Activated CD4-positive, alpha-beta T cell treated with anti-CD3 and anti-CD28 coated beads for 36 hours (primary cell): ENCODE data around the gene TTLL12. TPM values are rescaled to one million over a fixed set of nuclear protein-coding genes. Genes with fewer than 3 reads are reported as not detected.

Experiments
- ATAC-seq: fragments of 200-7000 bp; cut with Tn5 transposase; one replicate; pipeline ENCODE4 v1.10.0; 2021; ENCODE audit warnings: mild to moderate bottlenecking, moderate library complexity
- CTCF ChIA-PET: fragments of 350-600 bp; sonication (Branson Sonifier 250); formaldehyde crosslinking; loops from one replicate; lab custom pipeline; 2021; ENCODE audit warnings: antibody characterized with exemption; lab: Charles Lee
- POLR2A ChIA-PET: fragments of 350-600 bp; sonication (Branson Sonifier 250); formaldehyde crosslinking; loops from one replicate; lab custom pipeline; 2021; ENCODE audit warnings: antibody characterized with exemption, inconsistent platforms; lab: Charles Lee
- DNase-seq: peaks from one replicate; pipeline ENCODE4 v3.0.0-alpha.2; 2020
- H3K27ac Mint-ChIP-seq: one replicate; pipeline ENCODE4 v1.8.0; 2021; ENCODE audit warnings: mixed read lengths
- H3K27me3 Mint-ChIP-seq: one replicate; pipeline ENCODE4 v1.8.0; 2021; ENCODE audit warnings: mixed read lengths
- H3K36me3 Mint-ChIP-seq: one replicate; pipeline ENCODE4 v1.8.0; 2021; ENCODE audit warnings: low read depth, mixed read lengths
- H3K4me1 Mint-ChIP-seq: one replicate; pipeline ENCODE4 v1.8.0; 2021; ENCODE audit warnings: mixed read lengths
- H3K4me3 Mint-ChIP-seq: one replicate; pipeline ENCODE4 v1.8.0; 2021; ENCODE audit warnings: mild to moderate bottlenecking, moderate library complexity, mixed read lengths
- H3K9me3 Mint-ChIP-seq: one replicate; pipeline ENCODE4 v1.8.0; 2021; ENCODE audit warnings: low read depth, mixed read lengths
- intact Hi-C, 2 experiments: fragments of 100-400 bp; cut with DNase I in 1 of 2; cut with micrococcal nuclease in 1 of 2; formaldehyde crosslinking; loops; one replicate each; pipeline versions ENCODE4 v1.14.2 to v1.15.1; 2022 to 2024; cut with DNase I, micrococcal nuclease
- total RNA-seq, 2 experiments: library from RNA; stranded (reverse); gene quantifications; one replicate each; pipeline ENCODE4 v1.2.3, GENCODE V29; 2021

TTLL12 gene
- total RNA-seq, 2 experiments from 2014 or later, result 75.8 to 85.2 TPM

DNA sequence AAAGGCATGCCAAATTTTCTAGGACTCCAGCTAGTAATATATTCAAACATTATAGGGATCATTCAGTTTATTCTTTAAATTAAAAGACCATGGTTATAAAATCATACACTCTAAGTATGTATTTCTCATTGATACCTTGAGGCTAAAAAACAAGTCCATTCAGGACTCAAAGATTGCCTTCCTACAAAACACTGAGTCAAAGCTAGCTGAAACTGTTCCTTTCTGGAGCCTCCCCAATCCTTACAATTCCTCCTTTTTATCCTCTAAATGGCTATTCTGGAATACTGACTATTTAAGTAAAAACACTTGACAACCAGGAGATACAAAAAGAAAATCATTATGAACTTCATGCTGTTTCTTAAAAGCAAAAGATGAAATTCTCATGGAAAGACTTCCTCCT is 4.9 kb upstream of the TTLL12 start:
- ChIA-PET CTCF (interaction anchor here (0.6 kb wide), 1 partner anchor 374 kb away, joined by 3 read pairs; no protein-coding TSS in a partner anchor), POLR2A (no interaction called here)
- intact Hi-C loops, result no loop called here

DNA sequence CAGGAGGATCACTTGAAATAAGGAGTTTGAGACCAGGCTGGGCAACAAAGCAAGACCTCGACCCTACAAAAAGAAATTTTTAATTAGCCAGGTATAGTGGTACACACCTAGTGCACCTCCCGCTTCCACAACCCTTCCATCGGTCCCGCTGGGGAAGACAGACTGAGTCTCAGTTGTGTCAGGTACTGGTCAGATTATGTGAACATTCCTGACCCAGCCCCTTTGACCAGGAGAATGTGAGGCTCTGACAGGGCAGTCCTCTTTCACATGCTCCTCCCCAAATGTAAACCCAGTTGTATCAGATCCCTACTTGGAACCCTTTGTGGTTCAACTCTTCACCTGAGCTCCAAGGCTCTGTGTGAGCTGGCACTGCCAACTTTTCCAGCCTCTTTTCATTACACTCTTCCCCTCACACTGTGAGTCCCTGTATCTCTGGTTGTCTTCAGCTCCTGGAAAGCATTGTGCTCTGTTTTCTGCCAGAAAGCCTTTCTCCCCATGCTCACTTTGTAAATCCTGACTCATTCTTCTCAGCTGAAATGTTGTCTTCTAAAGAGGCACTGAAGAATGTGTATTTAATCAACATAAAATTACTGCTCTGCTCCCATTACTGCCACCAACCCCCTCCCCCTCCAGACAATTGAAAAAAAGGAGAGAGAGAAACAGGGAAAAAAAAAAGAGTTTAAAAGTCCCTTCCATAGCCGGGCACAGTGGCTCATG is 2.1 kb upstream of the TTLL12 start:
- Mint-ChIP-seq H3K4me1 (peaks cover 21% of the 10 kb centered on the region), H3K9me3 (no peaks in the 10 kb centered on the region), H3K36me3 (peaks cover 7% of the 10 kb centered on the region), H3K4me3 (peak overlapping the region; percentile 37), H3K27ac (peak overlapping the region; percentile 70), H3K27me3 (no peaks in the 10 kb centered on the region)
- no peak for ATAC-seq
- intact Hi-C loops, result loop anchor here in 1 of 2 experiments (5.0 kb wide), 2 partner anchors 623 to 1308 kb away; partner anchors contain the start of genes EFCAB6 and RTL6
- CTCF ChIA-PET, result no interaction called here
- POLR2A ChIA-PET, result interaction anchor here (0.5 kb wide), 1 partner anchor 1099 kb away, joined by 3 read pairs; the partner anchor contains the start of gene NDUFA6
- DNase-seq, result no peak

More for the DNA sequence above, 4.9 kb upstream of the TTLL12 start:
- H3K27me3 Mint-ChIP-seq, result no peaks in the 10 kb centered on the region
- ATAC-seq (no peak), DNase-seq (no peak)
- peaks cover 6% of the 10 kb centered on the region for H3K4me1 Mint-ChIP-seq
- H3K9me3 Mint-ChIP-seq, result no peaks in the 10 kb centered on the region
- H3K4me3 Mint-ChIP-seq, result no peak overlapping the region
- H3K36me3 Mint-ChIP-seq, result no peaks in the 10 kb centered on the region
- no peak overlapping the region for H3K27ac Mint-ChIP-seq

DNA sequence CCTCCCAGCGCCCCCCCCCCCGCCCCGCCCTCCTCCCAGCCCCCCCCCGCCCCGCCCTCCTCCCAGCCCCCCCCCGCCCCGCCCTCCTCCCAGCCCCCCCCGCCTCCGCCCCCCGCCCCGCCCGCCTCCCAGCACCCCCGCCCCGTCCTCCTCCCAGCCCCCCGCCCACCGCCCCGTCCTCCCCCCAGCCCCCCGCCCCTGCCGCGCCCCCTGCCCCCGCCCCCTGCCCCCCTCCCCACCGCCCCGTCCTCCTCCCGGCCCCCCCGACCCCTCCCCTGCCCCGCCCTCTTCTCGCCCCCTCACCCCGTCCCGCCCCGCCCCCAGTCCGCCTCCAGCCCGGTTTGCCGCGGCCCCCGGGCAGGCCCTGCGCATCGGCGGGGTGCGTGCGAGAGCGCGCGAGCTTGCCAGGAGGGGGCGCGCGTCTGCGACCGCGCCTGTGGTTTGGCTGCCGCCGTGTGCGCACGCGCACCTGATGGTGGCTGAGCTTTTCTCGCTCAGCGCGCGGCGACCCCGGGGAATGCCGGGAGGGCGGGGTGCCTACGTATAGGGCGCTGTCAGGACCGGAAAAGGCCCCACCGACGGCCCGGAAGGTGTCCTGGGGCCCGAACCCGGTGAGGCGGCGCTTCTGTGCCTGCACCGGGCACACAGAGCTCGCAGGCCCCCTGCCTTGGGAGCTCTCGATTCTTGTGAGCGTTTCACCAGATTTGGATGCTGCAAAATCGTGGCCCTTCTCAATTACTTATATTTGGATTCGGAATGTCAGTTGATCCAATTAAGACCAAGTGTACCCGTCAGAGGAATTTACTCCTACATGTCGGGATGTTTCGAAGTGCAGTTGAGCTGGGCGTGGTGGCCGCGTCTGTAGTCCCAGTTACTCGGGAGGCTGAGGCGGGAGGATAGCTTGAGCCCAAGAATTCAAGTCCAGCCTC is 501 bp upstream of the TTLL12 start:
- ChIA-PET CTCF (interaction anchor here (0.5 to 1.4 kb wide), 6 partner anchors 25 to 806 kb away, joined by 3 to 4 read pairs (median 3); no protein-coding TSS in a partner anchor), POLR2A (interaction anchor here (0.6 to 1.2 kb wide), 4 partner anchors 35 to 572 kb away, joined by 3 to 4 read pairs (median 4); partner anchors contain the start of gene TSPO)
- ATAC-seq, result peak; percentile 96
- Mint-ChIP-seq H3K4me3 (peak overlapping the region; percentile 83), H3K27ac (peak overlapping the region; percentile 93), H3K4me1 (peaks cover 23% of the 10 kb centered on the region), H3K36me3 (peaks cover 13% of the 10 kb centered on the region), H3K9me3 (no peaks in the 10 kb centered on the region), H3K27me3 (no peaks in the 10 kb centered on the region)
- DNase-seq, result peak; percentile 98
- intact Hi-C loops, result loop anchor here (1.0 to 5.0 kb wide), 14 partner anchors 36 to 1310 kb away; partner anchors contain the start of genes MCAT (in 2 of the 2), ARFGAP3 (in 1 of the 2), BIK (in 1 of the 2) and CYB5R3 (in 1 of the 2)

DNA sequence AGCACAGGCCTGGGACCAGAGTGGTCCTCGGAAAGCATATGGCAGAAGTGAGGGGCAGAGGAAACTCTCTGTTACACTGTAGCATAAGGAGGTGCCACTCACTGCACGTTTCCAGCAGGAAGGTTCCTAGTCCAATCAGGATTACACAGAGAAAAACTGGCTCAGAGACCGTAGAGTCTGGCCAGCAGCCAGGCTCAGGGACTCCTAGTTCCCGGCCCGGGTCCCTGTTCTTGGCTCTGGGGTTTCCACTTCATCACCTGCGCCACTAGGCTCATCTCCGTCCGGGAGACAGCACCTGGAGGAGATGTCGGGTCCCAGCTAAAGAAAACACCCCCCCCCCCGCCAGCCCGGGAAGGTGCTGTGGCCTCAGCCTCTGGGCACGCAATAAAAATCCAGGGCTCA is 1.1 kb downstream of the TTLL12 start:
- no peak overlapping the region for H3K27ac Mint-ChIP-seq
- DNase-seq, result no peak
- peaks cover 22% of the 10 kb centered on the region for H3K36me3 Mint-ChIP-seq
- no peaks in the 10 kb centered on the region for H3K27me3 Mint-ChIP-seq
- peaks cover 23% of the 10 kb centered on the region for H3K4me1 Mint-ChIP-seq
- H3K9me3 Mint-ChIP-seq, result no peaks in the 10 kb centered on the region
- ATAC-seq, result no peak
- ChIA-PET POLR2A (interaction anchor here (0.7 kb wide), 1 partner anchor 571 kb away, joined by 3 read pairs; the partner anchor contains the start of gene POLDIP3), CTCF (interaction anchor here (0.9 kb wide), 1 partner anchor 37 kb away, joined by 3 read pairs; no protein-coding TSS in a partner anchor)
- peak overlapping the region; percentile 81 for H3K4me3 Mint-ChIP-seq
- intact Hi-C loops, result loop anchor here (2.0 to 5.0 kb wide), 5 partner anchors 43 to 1311 kb away; partner anchors contain the start of genes BIK (in 1 of the 2), EFCAB6 (in 1 of the 2), MCAT (in 1 of the 2) and RTL6 (in 1 of the 2)

DNA sequence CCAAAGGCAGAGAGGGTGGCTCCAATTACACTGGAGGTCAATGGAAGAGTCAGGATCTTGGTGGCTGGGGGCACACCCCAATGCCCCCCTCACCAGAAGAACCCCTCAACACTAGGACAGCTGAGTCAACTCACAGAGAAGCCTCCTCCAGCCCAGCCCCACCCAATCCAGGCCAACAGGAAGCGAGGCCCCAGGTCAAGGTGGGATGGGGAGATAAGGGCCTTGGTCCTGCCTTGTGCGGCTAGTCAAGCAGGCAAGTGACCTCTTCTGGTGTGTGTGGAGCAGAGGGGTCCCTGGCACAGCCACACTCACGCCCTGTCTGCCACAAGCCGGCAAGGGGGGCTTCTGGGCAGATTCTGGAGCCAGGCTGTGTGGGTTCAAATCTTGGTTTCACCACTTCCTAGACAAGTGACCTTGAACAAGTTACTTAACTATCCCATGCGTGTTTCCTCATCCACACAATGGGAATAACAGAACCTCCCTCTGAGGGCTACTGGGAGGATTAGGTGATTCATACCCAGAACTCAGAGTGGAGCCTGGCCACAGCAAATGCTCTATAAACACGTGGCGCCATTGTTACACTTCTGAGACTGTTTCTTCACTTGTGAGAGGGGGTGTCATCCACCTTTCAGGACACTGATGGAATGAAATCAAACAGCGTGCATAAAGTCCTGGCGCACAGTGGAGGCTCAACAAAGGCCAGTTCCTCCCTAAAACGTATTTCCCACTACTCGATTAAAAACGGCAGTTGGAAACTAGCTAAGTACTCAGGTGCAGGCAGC is 3.2 kb downstream of the TTLL12 start:
- POLR2A ChIA-PET, result no interaction called here
- intact Hi-C loops, result no loop called here
- CTCF ChIA-PET, result no interaction called here
- Mint-ChIP-seq H3K27ac (peak overlapping the region; percentile 66), H3K4me3 (peak overlapping the region; percentile 52), H3K36me3 (peaks cover 40% of the 10 kb centered on the region), H3K4me1 (peaks cover 19% of the 10 kb centered on the region), H3K27me3 (no peaks in the 10 kb centered on the region), H3K9me3 (no peaks in the 10 kb centered on the region)
- no peak for ATAC-seq
- no peak for DNase-seq

DNA sequence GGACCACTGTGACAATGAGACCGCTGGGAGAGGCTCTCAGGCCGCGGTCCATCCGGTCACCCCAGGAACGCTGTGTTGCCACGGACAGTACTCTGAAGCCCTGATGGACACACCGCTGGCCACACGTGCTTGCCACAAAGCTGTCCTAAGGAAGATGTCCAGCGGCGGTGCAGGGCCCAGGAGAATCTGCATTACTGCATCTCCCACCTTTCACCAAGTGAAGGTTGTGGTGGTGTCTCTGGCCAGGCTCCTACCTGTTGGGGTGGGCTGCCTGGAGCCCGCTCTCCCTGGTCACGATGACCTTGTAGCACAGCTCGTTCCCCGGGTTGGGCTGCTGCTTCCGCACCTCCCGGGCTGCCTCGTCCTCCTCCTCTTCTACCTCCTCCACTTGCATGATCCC is 4.2 kb downstream of the TTLL12 start:
- POLR2A ChIA-PET, result no interaction called here
- DNase-seq (no peak), ATAC-seq (no peak)
- Mint-ChIP-seq H3K9me3 (no peaks in the 10 kb centered on the region), H3K27ac (no peak overlapping the region), H3K27me3 (no peaks in the 10 kb centered on the region), H3K4me1 (peaks cover 17% of the 10 kb centered on the region), H3K4me3 (no peak overlapping the region), H3K36me3 (peaks cover 49% of the 10 kb centered on the region)
- CTCF ChIA-PET, result no interaction called here
- intact Hi-C loops, result no loop called here

DNA sequence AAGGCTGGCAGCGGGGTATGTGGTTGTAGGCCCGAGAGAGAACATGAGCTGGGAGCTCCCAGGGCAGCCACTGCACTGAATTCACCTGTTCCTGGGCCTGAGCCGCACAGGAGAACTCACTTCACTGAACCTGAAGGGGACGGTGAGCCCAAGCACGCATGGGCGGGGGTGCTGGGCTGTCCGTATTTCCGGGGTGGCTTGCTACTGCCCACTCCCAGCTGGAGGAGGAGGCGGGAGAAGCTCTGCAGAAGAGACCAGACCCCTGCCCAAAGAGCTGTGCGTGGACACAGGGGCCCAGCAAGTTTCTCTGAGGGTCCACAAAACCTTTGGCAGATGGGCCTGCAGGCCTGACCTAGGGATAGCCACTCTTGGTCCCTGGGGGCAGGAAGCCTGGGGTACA is 4.8 kb downstream of the TTLL12 start:
- DNase-seq, result no peak
- Mint-ChIP-seq H3K9me3 (no peaks in the 10 kb centered on the region), H3K4me1 (peaks cover 17% of the 10 kb centered on the region), H3K36me3 (peaks cover 54% of the 10 kb centered on the region), H3K27me3 (no peaks in the 10 kb centered on the region), H3K4me3 (no peak overlapping the region), H3K27ac (no peak overlapping the region)
- intact Hi-C loops, result no loop called here
- CTCF ChIA-PET, result no interaction called here
- ATAC-seq, result no peak
- POLR2A ChIA-PET, result no interaction called here

DNA sequence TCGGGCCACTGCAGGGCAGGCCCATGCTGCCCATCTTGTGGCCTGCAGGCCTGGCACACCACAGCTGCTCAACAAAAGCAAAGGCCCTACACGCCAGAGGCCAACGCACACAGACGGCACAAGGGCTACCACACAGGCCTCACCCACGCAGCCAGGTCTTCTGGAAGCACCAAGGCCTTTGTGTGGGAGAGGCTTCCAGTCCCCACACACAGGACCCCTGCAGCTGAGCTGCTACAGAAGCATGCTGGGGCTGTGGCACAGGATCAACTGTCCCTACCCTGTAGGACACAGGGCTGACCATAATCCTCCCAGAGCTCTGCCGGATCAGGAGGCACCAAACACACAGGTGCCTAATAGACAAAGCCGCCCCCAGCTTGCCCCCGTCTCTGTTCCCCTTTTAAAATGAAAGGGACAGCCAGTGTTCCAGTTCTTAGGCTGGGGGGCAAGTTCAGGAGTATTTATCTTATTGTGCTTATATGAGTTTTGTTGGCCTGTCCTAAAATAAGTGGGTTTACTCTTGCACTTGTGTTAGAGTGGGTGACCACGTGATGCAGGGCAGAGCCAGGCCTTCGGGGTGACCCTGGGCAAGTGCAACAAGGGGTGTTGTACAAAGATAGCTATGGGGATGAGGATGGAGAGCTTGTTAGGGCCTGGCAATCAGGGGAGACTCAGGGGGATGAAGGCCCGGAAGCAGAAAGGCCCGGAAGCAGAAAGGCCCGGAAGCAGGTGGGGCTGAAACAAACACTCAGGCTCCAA is 5.4 kb downstream of the TTLL12 start:
- Mint-ChIP-seq H3K36me3 (peaks cover 54% of the 10 kb centered on the region), H3K4me1 (peaks cover 17% of the 10 kb centered on the region), H3K4me3 (no peak overlapping the region), H3K27me3 (no peaks in the 10 kb centered on the region), H3K9me3 (no peaks in the 10 kb centered on the region), H3K27ac (no peak overlapping the region)
- ChIA-PET CTCF (no interaction called here), POLR2A (no interaction called here)
- intact Hi-C loops, result no loop called here
- DNase-seq (no peak), ATAC-seq (no peak)

DNA sequence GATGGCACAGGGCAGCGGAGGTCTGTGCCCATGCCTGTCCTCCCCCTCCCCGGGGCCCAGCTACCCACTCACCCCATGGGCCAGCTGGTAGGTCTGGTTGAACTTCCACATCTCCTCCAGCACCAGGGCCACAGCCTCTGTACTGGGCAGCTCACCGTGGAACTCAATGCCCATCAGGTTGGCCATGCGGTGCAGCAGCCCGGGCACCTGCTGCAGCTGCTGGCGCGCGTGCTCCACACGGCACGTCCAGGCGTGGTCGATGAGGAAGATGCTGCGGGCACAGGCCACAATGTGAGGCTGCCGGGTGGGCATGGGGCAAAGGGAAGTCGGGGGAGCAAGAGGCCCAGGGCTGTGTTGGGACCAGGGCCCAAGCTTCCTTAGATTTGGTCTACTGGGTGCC is 6.3 kb downstream of the TTLL12 start:
- Mint-ChIP-seq H3K27me3 (no peaks in the 10 kb centered on the region), H3K9me3 (no peaks in the 10 kb centered on the region), H3K27ac (no peak overlapping the region), H3K36me3 (peaks cover 58% of the 10 kb centered on the region), H3K4me3 (no peak overlapping the region), H3K4me1 (peaks cover 15% of the 10 kb centered on the region)
- POLR2A ChIA-PET, result no interaction called here
- ATAC-seq, result no peak
- intact Hi-C loops, result no loop called here
- CTCF ChIA-PET, result no interaction called here
- DNase-seq, result no peak

DNA sequence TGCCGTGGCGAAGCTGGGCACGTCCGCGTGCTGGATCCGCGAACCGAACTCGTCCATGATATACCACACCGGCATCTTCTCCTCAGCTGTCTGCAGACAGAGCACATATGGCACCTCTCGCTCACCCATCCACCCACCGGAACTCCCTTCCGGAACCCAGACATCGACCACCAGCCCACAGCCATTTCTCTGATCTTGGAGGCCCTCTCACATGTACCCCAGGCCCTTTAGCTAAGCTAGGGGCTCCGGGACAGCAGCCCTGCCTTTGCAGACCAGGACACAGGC is 7.1 kb downstream of the TTLL12 start:
- ChIA-PET POLR2A (no interaction called here), CTCF (no interaction called here)
- Mint-ChIP-seq H3K36me3 (peaks cover 58% of the 10 kb centered on the region), H3K27me3 (no peaks in the 10 kb centered on the region), H3K9me3 (no peaks in the 10 kb centered on the region), H3K27ac (no peak overlapping the region), H3K4me1 (peaks cover 10% of the 10 kb centered on the region), H3K4me3 (no peak overlapping the region)
- ATAC-seq (no peak), DNase-seq (no peak)
- intact Hi-C loops, result no loop called here
